CD4-positive, alpha-beta T cell treated with Interleukin-2 at 100 ng/mL for 4 hours (primary cell): ENCODE data around the gene LGR4.
A peak's percentile ranks its signal among the peaks of the same experiment; 100 is the strongest.

Experiments
- DNase-seq: peaks from one replicate; pipeline ENCODE4 v3.0.0-alpha.2; 2020; ENCODE audit warnings: low spot score

Gene LGR4

GRCh38 chr11:27485930-27486773, 13.6 kb upstream of the LGR4 start:
- DNase-seq: peak; percentile 72

DNA sequence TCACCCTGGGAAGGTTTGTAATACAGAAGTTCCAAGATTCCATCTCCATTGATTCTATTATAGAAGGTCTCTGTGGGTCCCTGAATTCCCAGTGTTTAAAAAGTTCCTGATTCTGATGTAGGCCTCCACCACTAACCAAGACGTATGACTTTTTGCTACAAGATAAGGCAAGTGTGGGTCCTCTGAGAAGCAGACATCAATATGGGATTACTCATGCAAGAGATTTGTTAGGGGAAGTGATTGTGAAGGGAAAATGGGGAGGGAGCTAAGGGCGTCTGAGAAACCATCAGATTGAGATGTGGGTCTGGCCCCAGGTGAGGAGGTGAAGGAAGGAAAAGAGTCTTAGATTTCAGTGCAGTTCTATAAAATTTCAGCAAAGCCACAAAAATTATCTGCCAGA, 10.2 kb upstream of the LGR4 start:
- no peak for DNase-seq

DNA sequence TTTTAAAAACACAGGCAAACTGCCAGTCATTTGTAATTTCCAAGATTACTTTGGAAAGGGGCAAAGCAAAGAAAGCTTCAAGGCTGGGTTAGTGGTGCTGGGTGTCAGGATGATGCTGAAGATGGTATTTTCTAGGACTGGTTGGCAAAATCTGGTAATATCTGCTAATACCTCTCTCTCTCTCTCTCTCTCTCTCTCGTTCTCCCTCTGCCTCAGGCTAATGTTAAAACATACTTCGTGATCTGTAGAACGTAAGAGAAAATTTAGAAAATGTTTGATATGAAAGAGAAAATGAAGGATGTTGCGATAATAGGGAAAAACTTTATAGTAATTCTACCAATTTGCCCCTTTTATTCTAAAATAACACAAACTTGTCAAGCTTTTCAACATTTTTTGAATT, 9.4 kb upstream of the LGR4 start:
- DNase-seq: no peak

DNA sequence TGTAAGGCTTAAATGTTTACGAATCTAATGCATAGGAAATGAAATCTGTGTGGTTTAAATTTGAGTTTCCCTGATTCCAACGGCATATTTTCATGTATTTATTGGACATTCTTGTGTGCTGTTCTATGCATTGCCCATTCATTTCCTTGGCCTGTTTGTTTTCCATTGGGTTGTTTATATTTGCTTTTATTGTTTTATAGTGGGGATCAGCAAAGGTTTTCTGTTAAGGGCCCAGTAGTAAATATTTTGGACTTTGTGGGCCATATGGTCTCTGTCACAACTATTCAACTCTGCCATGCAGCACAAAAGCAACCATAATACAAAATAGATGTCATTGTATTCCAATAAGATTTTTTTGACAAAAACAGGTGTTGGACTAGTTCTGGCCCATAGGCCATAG, 5.2 kb upstream of the LGR4 start:
- no peak for DNase-seq

DNA sequence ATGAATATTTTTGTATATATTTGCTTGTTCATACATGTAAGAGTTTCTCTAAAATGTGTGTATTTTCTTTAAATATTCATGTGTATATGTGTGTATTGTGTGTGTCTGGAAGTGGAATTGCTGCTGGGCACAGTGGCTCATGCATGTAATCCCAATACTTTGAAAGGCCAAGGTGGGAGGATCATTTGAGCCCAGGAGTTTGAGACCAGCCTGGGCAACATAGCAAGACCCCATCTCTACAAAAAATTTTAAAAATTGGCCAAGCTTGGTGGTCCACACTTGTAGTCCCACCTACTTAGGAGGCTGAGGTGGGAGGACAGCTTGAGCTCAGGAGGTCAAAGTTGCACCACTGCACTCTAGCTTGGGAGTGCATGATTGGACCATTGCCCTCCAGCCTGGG, 4.7 kb upstream of the LGR4 start:
- DNase-seq: no peak

DNA sequence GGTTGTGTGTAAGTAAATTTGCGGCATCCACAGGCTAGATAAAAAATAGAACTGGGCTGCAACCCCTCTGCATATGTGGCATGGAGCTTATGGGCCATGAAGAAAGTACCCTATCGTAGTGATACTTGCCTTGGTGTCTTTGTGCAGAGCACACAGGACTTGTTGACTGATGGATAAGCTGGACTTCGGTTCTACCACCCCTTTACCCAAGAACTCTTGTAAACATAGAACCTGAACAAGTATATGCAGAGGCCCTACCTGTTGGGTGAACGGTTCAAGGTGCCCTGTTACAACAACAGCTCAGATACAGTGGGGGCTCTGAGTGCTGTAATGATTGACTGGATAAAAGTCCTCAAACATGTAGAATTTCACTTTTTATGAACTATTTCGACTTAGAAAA, 3.0 kb upstream of the LGR4 start:
- no peak for DNase-seq

GRCh38 chr11:27473017-27473406, 422 bp upstream of the LGR4 start:
- no peak for DNase-seq

DNA sequence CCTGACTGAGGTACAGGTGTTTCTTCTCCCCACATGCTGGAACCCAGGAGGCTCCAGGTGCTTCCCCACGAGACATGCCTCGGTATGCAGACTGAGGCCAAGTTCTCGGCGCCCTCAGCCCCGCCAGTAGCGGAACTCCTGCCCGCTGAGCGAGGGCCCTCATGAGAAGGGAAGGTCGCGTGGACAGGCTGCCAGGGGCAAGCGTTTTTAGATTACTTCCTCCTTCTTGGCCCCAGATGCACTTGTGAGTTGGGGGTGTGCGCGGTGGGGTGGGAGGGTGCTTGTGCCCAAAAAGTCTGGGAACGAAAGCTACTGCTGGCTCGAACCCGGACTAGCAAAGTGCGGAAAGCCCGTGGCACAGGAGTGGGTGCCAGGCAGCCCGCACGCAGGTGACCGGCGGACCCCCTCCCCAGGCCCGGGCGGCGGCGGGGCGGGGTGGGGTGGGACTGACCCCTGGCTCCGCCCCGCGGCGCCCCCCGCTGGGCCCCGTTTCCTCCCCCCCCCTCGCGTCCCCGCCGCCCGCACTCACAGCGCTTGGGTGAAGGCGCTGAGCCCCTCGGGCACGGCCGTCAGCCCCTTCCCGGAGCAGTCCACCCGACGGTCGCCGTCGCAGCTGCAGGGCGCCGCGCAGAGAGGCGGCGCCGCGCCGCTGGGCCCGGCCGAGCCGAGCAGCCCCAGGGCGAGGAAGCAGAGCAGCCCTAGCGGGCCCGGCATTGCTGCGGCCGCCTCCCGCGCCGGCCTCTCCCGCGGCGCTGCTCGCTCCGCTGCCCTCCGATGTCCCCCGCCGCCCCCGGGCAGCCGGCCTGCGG, 797 bp downstream of the LGR4 start:
- DNase-seq: peak; percentile 6

DNA sequence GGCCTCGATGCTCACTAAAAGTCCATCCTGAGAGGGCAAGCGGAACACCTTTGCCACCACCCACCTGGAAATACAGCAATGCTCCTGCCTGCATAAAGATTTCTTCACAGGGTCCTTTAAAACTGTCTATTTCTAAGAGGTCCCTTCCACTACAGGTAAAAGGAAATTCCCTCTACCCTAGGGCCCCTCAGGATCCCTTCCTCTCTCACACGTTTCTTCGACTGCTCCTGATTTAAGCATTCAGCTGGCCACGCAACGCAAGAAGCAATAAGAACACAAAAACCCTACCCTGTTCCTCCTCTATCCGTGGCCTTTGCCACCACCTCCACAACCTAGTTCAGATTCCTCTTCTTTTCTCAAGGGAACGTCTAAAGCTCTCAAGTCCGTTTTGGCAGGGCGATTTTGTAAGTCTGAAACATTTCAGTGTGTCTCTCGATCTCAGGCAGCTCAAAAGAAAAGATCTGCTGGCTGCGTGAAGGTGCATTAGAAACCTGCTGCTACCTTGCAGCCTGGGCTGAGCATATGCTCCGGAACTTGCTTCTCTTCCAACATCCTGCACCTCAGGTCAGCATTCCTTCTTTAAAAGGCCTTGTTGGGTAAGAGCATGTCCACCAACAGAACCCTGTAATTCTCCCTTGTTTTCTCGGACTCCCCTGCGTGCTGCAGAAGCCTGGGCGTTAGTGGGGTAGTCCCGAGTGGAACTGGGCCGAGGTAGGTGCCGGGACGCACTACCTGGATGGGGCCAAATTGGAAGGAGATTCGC, 1.6 kb downstream of the LGR4 start:
- no peak for DNase-seq

DNA sequence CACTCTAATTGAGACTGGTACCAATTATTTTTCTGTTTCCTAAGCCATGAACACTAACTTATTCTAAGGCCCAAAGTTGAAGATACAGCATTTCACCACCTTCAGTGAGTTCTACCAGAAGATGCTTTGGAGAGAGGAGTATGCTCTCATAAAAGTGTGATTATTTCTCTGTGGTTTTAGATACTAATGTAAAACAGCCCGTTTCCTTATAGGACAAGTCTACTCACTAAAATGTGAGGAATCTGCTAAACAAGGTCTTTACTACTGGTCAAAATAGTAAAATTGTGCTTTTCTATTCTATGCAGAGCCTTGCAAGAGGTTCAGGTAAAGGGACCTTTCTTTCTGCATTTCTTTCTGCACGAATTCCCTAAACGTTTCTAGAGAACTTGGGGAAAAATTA, 2.4 kb downstream of the LGR4 start:
- DNase-seq: no peak

- DNase-seq: no peak
Observed at GRCh38 chr11:27468995-27469695, 3.4 kb downstream of the LGR4 start.

GRCh38 chr11:27468209-27468994, 4.2 kb downstream of the LGR4 start:
- DNase-seq: no peak

GRCh38 chr11:27467181-27467913, 5.2 kb downstream of the LGR4 start:
- DNase-seq: no peak

DNA sequence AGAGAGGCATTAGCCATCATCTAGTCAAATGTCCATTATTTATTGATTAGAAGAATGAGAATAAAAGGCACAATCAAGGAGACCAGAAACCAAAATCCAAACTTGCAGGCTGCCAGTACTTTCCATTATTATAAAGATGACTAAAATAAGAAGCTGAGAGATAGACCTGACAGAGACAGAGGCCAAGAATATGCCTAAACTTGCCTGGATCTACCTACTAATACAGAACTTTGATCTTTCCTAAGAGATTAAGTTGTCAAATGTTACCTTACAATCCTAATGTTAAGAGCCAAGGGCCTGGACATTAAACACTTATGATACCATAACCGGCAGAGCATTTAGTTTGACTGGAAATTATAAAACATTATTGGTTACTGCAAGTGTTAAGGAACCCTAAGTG, 6.2 kb downstream of the LGR4 start:
- no peak for DNase-seq

DNA sequence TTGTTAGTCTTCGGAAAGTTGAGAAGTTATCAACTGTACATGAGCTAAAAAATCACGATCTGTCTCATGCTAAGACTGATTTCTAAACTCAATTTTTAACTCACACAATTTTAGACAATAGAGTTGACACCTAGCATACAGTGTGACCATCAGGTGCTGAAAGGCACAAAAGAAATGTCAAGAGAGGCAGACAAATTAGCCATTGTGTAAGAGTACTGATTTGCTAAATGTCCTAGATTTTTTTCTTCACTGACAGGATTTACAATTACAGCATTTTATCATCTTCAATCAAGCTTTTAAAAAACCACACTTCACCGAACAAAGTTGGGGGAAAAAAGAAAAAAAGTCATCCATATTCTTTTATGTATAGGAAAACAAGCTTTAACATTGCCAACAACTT, 7.0 kb downstream of the LGR4 start:
- no peak for DNase-seq

DNA sequence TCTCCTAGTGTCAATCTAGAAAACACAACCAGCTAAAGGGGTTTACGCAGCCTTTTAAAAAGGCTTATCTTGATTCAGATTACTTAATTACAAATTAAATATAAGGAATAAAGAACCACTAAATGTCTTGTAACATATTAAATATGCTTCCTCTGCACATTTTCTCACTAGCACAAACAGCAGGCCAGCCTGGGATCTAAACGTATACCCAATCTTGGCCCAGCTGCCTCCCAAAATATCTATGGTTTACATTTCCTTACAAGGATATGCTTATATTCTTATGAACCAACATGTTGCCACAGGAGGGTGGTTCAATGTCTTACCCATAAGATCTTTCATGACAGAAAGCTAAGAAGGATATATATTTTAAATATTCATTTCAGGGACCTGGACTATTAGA, 7.7 kb downstream of the LGR4 start:
- DNase-seq: no peak

GRCh38 chr11:27464289-27464696, 8.3 kb downstream of the LGR4 start:
- DNase-seq: no peak

DNA sequence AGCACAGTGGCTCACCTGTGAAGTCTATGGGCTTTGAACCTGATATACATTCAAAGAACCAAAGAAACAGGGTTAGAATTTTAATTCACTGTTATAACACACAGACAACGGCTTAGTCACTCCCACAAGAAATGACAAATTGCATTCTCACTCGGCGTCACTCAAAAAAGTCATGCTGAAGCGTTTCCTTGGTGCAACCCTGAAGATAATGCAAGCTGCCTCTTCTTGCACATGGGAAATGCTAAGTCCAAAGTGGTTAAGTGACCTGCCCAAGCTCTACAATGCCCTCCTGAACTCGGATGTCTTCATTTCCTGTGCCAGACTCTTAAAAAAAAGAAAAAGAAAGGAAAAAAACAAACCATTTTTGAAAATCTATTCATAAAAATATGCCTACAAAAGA, 10.0 kb downstream of the LGR4 start:
- DNase-seq: no peak

DNA sequence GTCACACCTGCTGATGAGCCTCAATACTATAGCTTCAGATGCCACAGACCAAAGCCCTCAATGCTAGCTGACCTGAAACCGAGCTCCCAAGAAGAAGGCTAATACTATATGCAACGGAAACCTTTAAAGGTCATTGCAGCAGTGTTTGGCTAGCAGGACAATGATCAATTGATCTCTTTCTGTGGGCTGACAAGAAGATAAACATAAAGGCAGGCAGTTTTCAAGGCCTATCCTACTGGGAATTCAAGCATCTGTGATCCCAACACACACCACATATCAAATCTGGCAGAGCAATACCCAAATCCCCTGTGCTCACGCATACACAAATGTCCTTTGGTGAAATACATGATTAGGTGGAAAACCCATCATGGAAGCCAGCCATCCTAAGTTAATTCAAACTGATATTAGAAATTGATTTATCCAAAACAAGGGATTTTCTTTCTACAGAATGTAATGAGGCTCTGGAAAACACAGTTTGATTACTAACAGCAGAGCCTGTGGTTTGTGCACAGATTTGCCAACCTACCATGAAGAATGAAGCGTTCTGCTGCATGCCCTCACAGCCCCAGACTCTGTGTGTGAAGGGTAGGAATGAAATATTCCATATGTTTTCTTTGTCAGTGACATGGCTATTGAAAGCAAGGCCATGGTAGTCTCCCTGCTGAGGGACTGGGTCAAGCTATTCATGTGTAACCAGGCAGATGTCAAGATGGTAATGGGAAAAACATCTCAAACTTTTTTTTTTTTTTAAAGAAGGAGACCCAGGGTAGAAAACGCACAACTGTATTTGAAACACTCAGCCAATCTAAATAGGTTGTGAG, 12.2 kb downstream of the LGR4 start:
- no peak for DNase-seq

GRCh38 chr11:27459191-27459590, 13.4 kb downstream of the LGR4 start:
- no peak for DNase-seq
